ENCODE results near the gene PPY. TPM values are rescaled to one million over a fixed set of nuclear protein-coding genes. Genes with fewer than 3 reads are reported as not detected.
"Not testable (repeated sequence)": the region's sequence is repeated elsewhere in the genome, so short reads cannot be mapped to it uniquely, and the experiment has no call there.

PPY gene
- total RNA-seq, 3 donors from 2014 or later, result not detected

- Histone ChIP-seq H3K27ac (peak overlapping the region; percentile 38 to 45), H3K27me3 (no peaks in the 10 kb centered on the region), H3K9me3 (no peaks in the 10 kb centered on the region), H3K4me1 (no peaks in the 10 kb centered on the region), H3K4me3 (no peak overlapping the region), H3K36me3 (no peaks in the 10 kb centered on the region)
- intact Hi-C loops (cut with DNase I; ENCODE audit: low total_unique reads), result no loop called here
- DNase-seq (ENCODE audit: low spot score in 2 of 2), result no peak
- no peak for TF ChIP-seq POLR2A (IDR thresholded peaks at IDR 0.05)
- no peak for TF ChIP-seq CTCF (IDR thresholded peaks at IDR 0.05)
- TF ChIP-seq POLR2AphosphoS5 (IDR thresholded peaks at IDR 0.05), result no peak
These were observed 43.8 kb downstream of the PPY start for GRCh38 chr17:43898446-43898845.

GRCh38 chr17:43897831-43898230, 44.4 kb downstream of the PPY start:
- no peak for TF ChIP-seq POLR2A (IDR thresholded peaks at IDR 0.05)
- no peak for TF ChIP-seq CTCF (IDR thresholded peaks at IDR 0.05)
- TF ChIP-seq POLR2AphosphoS5 (IDR thresholded peaks at IDR 0.05), result peak in 1 of 3 donors; percentile 35
- Histone ChIP-seq H3K27me3 (no peaks in the 10 kb centered on the region), H3K9me3 (no peaks in the 10 kb centered on the region), H3K36me3 (no peaks in the 10 kb centered on the region), H3K4me1 (no peaks in the 10 kb centered on the region), H3K27ac (peak overlapping the region in 1 of 2 donors; percentile 38), H3K4me3 (no peak overlapping the region)
- intact Hi-C loops (cut with DNase I; ENCODE audit: low total_unique reads), result no loop called here
- peak in 1 of 2 donors; percentile 84 for DNase-seq (ENCODE audit: low spot score in 2 of 2)

GRCh38 chr17:43894494-43894893, 47.8 kb downstream of the PPY start:
- H3K27ac ChIP-seq; H3K9me3 ChIP-seq; H3K36me3 ChIP-seq; intact Hi-C loops (cut with DNase I; ENCODE audit: low total_unique reads); H3K4me3 ChIP-seq; H3K27me3 ChIP-seq; DNase-seq (ENCODE audit: low spot score in 2 of 2); H3K4me1 ChIP-seq: not testable (repeated sequence)

DNA sequence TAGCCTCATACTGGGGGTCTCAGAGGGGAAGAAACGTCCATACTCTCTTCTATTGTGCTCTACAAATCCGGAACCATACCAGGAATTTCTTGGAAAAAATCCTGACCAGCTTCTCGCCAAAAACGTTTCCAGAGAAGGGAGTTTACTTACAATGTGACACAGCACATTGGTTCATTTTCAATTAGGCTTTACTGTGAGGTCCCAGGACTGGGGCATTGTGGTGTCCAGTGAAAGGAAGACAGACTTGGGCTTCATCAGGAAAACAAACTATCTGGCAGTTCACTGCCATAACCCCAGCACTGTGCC, 49.7 kb downstream of the PPY start:
- no peaks in the 10 kb centered on the region for H3K4me1 ChIP-seq
- no peak overlapping the region for H3K27ac ChIP-seq
- TF ChIP-seq POLR2AphosphoS5 (IDR thresholded peaks at IDR 0.05), result no peak
- TF ChIP-seq POLR2A (IDR thresholded peaks at IDR 0.05), result no peak
- no peak for TF ChIP-seq CTCF (IDR thresholded peaks at IDR 0.05)
- intact Hi-C loops (cut with DNase I; ENCODE audit: low total_unique reads), result no loop called here
- H3K4me3 ChIP-seq, result no peak overlapping the region
- H3K27me3 ChIP-seq, result no peaks in the 10 kb centered on the region
- no peaks in the 10 kb centered on the region for H3K36me3 ChIP-seq
- DNase-seq (ENCODE audit: low spot score in 2 of 2), result no peak
- H3K9me3 ChIP-seq, result no peaks in the 10 kb centered on the region

GRCh38 chr17:43891851-43892646, 50.2 kb downstream of the PPY start:
- intact Hi-C loops (cut with DNase I; ENCODE audit: low total_unique reads), result no loop called here
- H3K4me3 ChIP-seq, result no peak overlapping the region
- no peaks in the 10 kb centered on the region for H3K4me1 ChIP-seq
- H3K27me3 ChIP-seq, result no peaks in the 10 kb centered on the region
- no peaks in the 10 kb centered on the region for H3K36me3 ChIP-seq
- no peaks in the 10 kb centered on the region for H3K9me3 ChIP-seq
- TF ChIP-seq POLR2AphosphoS5 (IDR thresholded peaks at IDR 0.05) (no peak), CTCF (IDR thresholded peaks at IDR 0.05) (no peak), POLR2A (IDR thresholded peaks at IDR 0.05) (no peak)
- DNase-seq (ENCODE audit: low spot score in 2 of 2), result no peak
- H3K27ac ChIP-seq, result no peak overlapping the region

Other genes starting within 250 kb of the PPY start
- gene SOST, start 183.7 kb downstream of the PPY start, total RNA-seq, result not detected
- gene DUSP3, start 163.5 kb downstream of the PPY start, total RNA-seq, result 10 to 100 TPM; 51.5 to 74.9 (median 62.6) TPM
- gene CFAP97D1, start 162.0 kb downstream of the PPY start, total RNA-seq, result under 1 TPM in 1 of 3 donors, not detected in 2; 0.16 TPM
- 10 to 100 TPM; 24.2 to 26.3 (median 26.2) TPM for gene MPP3, start 109.3 kb downstream of the PPY start, total RNA-seq
- 10 to 100 TPM; 17.9 to 69.2 (median 51.0) TPM for gene CD300LG, start 95.3 kb downstream of the PPY start, total RNA-seq
- gene MPP2, start 34.9 kb downstream of the PPY start, total RNA-seq, result 1 to 10 TPM; 2.6 to 7.9 (median 3.9) TPM
- under 1 TPM in 2 of 3 donors, not detected in 1; 0.88 to 0.98 TPM for gene PYY, start 11.5 kb upstream of the PPY start, total RNA-seq
- 1 to 10 TPM in 2 of 3 donors, under 1 TPM in 1; 0.16 to 5.2 (median 4.7) TPM for gene NAGS, start 62.1 kb upstream of the PPY start, total RNA-seq
- 10 to 100 TPM; 28.6 to 80.8 (median 41.0) TPM for gene TMEM101, start 72.5 kb upstream of the PPY start, total RNA-seq
- gene LSM12, start 124.2 kb upstream of the PPY start, total RNA-seq, result 10 to 100 TPM; 36.8 to 45.4 (median 43.6) TPM
- gene G6PC3, start 128.3 kb upstream of the PPY start, total RNA-seq, result 10 to 100 TPM; 34.7 to 39.8 (median 35.4) TPM
- gene HDAC5, start 181.2 kb upstream of the PPY start, total RNA-seq, result 10 to 100 TPM; 66.5 to 79.3 (median 75.4) TPM
- gene HROB, start 199.5 kb upstream of the PPY start, total RNA-seq, result 1 to 10 TPM; 1.2 to 2.1 (median 1.6) TPM
- gene ASB16, start 228.2 kb upstream of the PPY start, total RNA-seq, result under 1 TPM in 2 of 3 donors, not detected in 1; 0.29 to 0.33 TPM
- 10 to 100 TPM; 36.0 to 52.0 (median 40.6) TPM for gene TMUB2, start 244.5 kb upstream of the PPY start, total RNA-seq